ENCODE results near the gene SSBP4. TPM values are rescaled to one million over a fixed set of nuclear protein-coding genes. Genes with fewer than 3 reads are reported as not detected.

SSBP4 gene
- total RNA-seq, 1 donor, result 56.1 TPM

DNA sequence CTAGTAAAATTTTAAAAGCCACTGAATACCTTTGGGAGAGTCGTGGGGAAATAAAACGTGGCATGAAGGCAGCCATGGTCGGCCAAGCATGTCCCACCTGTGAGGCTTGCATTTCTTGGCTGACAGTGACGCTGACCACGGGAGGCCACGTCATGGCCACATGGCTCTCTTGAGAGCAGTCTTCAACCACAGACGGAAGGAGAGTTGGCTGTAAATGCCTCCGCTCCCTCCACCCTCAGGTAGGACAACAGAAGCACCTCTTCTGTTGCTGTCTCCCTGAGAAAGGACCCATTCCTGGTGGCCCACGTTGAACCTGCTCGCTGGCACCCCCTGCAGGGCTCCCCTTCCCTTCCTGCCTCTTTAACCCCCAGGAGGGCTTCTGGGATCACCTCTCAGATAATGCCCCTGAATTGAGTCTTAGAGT is 11.1 kb upstream of the SSBP4 start:
- TF ChIP-seq, protein P1, sequence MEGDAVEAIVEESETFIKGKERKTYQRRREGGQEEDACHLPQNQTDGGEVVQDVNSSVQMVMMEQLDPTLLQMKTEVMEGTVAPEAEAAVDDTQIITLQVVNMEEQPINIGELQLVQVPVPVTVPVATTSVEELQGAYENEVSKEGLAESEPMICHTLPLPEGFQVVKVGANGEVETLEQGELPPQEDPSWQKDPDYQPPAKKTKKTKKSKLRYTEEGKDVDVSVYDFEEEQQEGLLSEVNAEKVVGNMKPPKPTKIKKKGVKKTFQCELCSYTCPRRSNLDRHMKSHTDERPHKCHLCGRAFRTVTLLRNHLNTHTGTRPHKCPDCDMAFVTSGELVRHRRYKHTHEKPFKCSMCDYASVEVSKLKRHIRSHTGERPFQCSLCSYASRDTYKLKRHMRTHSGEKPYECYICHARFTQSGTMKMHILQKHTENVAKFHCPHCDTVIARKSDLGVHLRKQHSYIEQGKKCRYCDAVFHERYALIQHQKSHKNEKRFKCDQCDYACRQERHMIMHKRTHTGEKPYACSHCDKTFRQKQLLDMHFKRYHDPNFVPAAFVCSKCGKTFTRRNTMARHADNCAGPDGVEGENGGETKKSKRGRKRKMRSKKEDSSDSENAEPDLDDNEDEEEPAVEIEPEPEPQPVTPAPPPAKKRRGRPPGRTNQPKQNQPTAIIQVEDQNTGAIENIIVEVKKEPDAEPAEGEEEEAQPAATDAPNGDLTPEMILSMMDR (IDR thresholded peaks at IDR 0.05; ENCODE audit: insufficient read depth, low read depth, low read length), result peak; percentile 53
- H3K4me3 ChIP-seq (ENCODE audit: low read depth, low read length), result no peak overlapping the region
- DNase-seq (ENCODE audit: low read depth), result no peak

- no peak for DNase-seq (ENCODE audit: low read depth)
- TF ChIP-seq, protein P1 (IDR thresholded peaks at IDR 0.05; ENCODE audit: insufficient read depth, low read depth, low read length), result no peak
- H3K4me3 ChIP-seq (ENCODE audit: low read depth, low read length), result no peak overlapping the region
Observed at GRCh38 chr19:18412610-18413239, 6.5 kb upstream of the SSBP4 start.

DNA sequence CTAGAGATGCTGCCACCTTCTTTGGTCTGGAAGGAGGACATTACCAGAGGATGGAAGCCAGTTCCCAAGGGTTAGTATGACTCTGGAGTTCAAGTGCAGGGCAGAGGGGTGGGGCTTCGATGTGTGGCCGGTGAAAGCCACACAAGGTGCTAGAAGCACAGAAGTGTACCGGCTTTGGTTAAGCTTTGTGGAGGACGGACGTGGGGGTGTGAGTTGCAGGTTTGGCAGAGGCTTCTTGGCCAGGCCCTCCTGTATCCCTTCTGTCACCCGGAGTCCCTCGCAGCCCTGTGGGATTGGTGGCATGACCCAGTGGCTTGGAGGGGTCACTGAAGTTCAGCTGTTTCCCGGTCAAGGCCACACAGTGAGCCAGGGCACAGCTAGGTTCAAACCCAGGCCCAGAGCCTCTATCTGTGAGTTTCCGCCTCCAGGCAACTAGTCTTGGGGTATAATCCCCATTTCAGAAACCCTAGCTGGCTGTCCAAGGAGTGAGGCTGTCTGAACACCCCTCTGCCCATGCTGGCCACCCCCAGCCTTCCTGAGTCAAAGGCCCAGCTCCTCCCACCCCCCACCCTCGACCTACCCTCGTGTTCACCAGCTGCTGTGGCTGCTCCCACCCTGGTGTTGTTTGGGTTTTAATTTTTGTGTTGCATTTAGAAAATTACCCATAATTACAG is 4.6 kb upstream of the SSBP4 start:
- TF ChIP-seq, protein P1 (IDR thresholded peaks at IDR 0.05; ENCODE audit: insufficient read depth, low read depth, low read length), result no peak
- DNase-seq (ENCODE audit: low read depth), result peak; percentile 37
- peak overlapping the region; percentile 30 for H3K4me3 ChIP-seq (ENCODE audit: low read depth, low read length)

DNA sequence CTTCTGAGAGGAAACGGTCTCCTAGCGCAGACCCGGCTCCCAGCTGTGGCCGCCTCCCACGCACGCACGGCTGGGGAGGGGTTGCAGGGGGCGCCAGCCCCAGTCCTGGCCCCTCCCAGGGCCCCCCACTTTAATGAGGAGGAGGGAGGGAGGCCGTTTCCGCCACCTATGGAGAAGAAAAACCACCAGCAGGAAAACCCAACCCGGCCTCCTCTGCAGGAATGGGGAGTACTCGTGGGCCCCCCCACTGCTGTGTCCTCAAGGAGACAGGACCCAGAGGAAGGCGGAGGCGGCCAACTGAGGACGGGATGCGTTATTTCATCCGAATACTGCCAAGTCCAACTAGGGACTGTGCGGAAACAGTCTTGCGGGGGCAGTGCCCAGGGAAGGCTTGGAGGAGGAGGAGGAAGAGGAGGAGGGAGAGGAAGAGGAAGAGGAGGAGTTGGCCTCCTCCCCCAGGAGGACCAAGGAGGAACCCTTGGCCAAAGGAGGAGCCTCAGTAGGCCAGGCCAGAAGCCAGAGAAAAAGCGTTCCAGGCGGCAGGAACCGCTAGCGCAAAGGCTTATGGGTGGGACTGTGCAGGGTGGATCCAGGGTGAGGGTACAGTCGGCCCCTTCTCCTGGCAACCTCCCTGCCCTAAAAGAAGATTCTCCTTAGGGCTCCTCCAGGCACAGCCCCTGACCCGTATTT is 3.9 kb upstream of the SSBP4 start:
- peak overlapping the region; percentile 30 for H3K4me3 ChIP-seq (ENCODE audit: low read depth, low read length)
- TF ChIP-seq, protein P1 (IDR thresholded peaks at IDR 0.05; ENCODE audit: insufficient read depth, low read depth, low read length), result no peak
- peak; percentile 71 for DNase-seq (ENCODE audit: low read depth)

DNA sequence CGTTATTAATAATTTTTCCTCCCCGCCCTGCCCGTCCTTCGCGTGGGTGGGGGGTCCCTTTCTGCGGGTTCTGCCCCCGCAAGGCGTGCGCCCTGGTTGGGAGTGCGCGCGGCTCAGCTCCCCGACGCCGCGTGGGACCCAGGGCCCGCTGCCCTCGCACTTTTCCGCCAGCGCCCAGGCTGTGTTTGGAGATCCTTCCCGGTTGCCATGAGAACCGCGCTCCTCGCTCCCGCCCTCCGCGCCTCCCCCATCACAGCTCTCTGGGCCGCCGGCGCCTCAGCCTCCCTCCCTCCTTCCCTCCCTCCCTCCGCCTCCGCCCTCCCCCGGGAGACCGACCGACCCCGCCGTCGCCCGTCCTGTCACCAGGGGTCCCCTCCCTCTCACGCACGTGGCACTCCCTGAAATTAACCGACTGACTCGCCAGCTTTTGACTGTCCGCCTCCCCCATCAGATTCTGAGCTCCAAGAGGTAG is 2.4 kb upstream of the SSBP4 start:
- TF ChIP-seq, protein P1 (IDR thresholded peaks at IDR 0.05; ENCODE audit: insufficient read depth, low read depth, low read length), result no peak
- DNase-seq (ENCODE audit: low read depth), result peak; percentile 90
- peak overlapping the region; percentile 49 for H3K4me3 ChIP-seq (ENCODE audit: low read depth, low read length)

- DNase-seq (ENCODE audit: low read depth), result peak; percentile 90
- peak overlapping the region; percentile 49 for H3K4me3 ChIP-seq (ENCODE audit: low read depth, low read length)
Observed at GRCh38 chr19:18417250-18418028, 1.8 kb upstream of the SSBP4 start.

More at GRCh38 chr19:18417250-18418028, 1.8 kb upstream of the SSBP4 start:
- TF ChIP-seq, protein P1 (IDR thresholded peaks at IDR 0.05; ENCODE audit: insufficient read depth, low read depth, low read length), result no peak

All from fibroblast of villous mesenchyme (primary cell).